Neuronal stem cell (in vitro differentiated cells): ENCODE data around the gene GLYR1.

Source experiments
- DNase-seq: peaks from one replicate; pipeline ENCODE4 v3.0.0-alpha.2; 2013; ENCODE audit warnings: low spot score
- H2AFZ ChIP-seq: one replicate; pipeline ENCODE4 v1.6.1; 2013; ENCODE audit warnings: mild to moderate bottlenecking, low read length, inconsistent platforms
- H2AK5ac ChIP-seq: 2 replicates; pipeline ENCODE4 v1.6.1; 2013; ENCODE audit warnings: low read depth, mild to moderate bottlenecking, inconsistent platforms, low read length, moderate library complexity, mixed read lengths
- H2BK120ac ChIP-seq: 2 replicates; pipeline ENCODE4 v1.6.1; 2013; ENCODE audit warnings: low read depth, mild to moderate bottlenecking, inconsistent platforms, low read length, moderate library complexity, mixed read lengths
- H2BK12ac ChIP-seq: one replicate; pipeline ENCODE4 v1.6.1; 2013; ENCODE audit warnings: low read length, inconsistent platforms
- H2BK15ac ChIP-seq: 2 replicates; pipeline ENCODE4 v1.6.1; 2013; ENCODE audit warnings: mild to moderate bottlenecking, low read length, inconsistent platforms, mixed read lengths
- H2BK5ac ChIP-seq: one replicate; pipeline ENCODE4 v1.6.1; 2013; ENCODE audit warnings: inconsistent platforms, mild to moderate bottlenecking, low read length, moderate library complexity
- H3K14ac ChIP-seq: one replicate; pipeline ENCODE4 v1.6.1; 2013; ENCODE audit warnings: low read length, inconsistent platforms
- H3K18ac ChIP-seq: 2 replicates; pipeline ENCODE4 v1.6.1; 2013; ENCODE audit warnings: low read length, inconsistent platforms
- H3K23ac ChIP-seq: 2 replicates; pipeline ENCODE4 v1.6.1; 2013; ENCODE audit warnings: low read depth, mild to moderate bottlenecking, mixed read lengths, low read length, inconsistent platforms; ENCODE audit not compliant: poor library complexity
- H3K27ac ChIP-seq: replicated peaks from 3 replicates; pipeline ENCODE4 v1.5.1; 2013; ENCODE audit warnings: low read length, inconsistent platforms
- H3K27me3 ChIP-seq, 3 experiments: 2 replicates each; pipeline ENCODE4 v1.6.1; 2013; ENCODE audit warnings: low read length in 3 of 3, mild to moderate bottlenecking in 2 of 3, inconsistent platforms in 1 of 3, low read depth in 1 of 3, mixed read lengths in 1 of 3, moderate library complexity in 1 of 3; ENCODE audit not compliant: control insufficient read depth in 3 of 3, insufficient read depth in 3 of 3
- H3K36me3 ChIP-seq, 2 donors: replicated peaks in 1 of 2; 2 replicates each; pipeline ENCODE4 v1.6.1; 2013; ENCODE audit warnings: low read length in 2 of 2; ENCODE audit not compliant: control insufficient read depth in 2 of 2, insufficient read depth in 2 of 2
- H3K4ac ChIP-seq: 2 replicates; pipeline ENCODE4 v1.6.1; 2013; ENCODE audit warnings: inconsistent platforms, mild to moderate bottlenecking, low read length, moderate library complexity
- H3K4me1 ChIP-seq, 2 donors: 1 replicate in 1 of 2; 2 replicates in 1 of 2; pipeline ENCODE4 v1.6.1; 2013; ENCODE audit warnings: low read length in 2 of 2, low read depth in 1 of 2; ENCODE audit not compliant: control insufficient read depth in 2 of 2, insufficient read depth in 1 of 2
- H3K4me2 ChIP-seq: one replicate; pipeline ENCODE4 v1.6.1; 2013; ENCODE audit warnings: mild to moderate bottlenecking, low read length, inconsistent platforms; ENCODE audit not compliant: insufficient read depth, poor library complexity, severe bottlenecking
- H3K4me3 ChIP-seq, 2 donors: 2 replicates each; pipeline ENCODE4 v1.5.1; 2013; ENCODE audit warnings: low read length in 2 of 2, mild to moderate bottlenecking in 2 of 2, inconsistent platforms in 1 of 2, moderate library complexity in 1 of 2
- H3K79me1 ChIP-seq: one replicate; pipeline ENCODE4 v1.6.1; 2013; ENCODE audit warnings: low read depth, mild to moderate bottlenecking, inconsistent platforms, low read length, moderate library complexity
- H3K9ac ChIP-seq: one replicate; pipeline ENCODE4 v1.6.1; 2013; ENCODE audit warnings: mild to moderate bottlenecking, low read depth, low read length, inconsistent platforms; ENCODE audit not compliant: poor library complexity
- H3K9me3 ChIP-seq, 2 donors: replicated peaks in 1 of 2; 2 replicates each; pipeline versions ENCODE3 to v1.6.1; 2013; ENCODE audit warnings: low read length in 2 of 2, mild to moderate bottlenecking in 2 of 2, inconsistent platforms in 1 of 2, low read depth in 1 of 2, mixed read lengths in 1 of 2, moderate library complexity in 1 of 2; ENCODE audit not compliant: control insufficient read depth in 2 of 2, insufficient read depth in 1 of 2
- H4K8ac ChIP-seq: one replicate; pipeline ENCODE4 v1.6.1; 2013; ENCODE audit warnings: low read depth, mild to moderate bottlenecking, inconsistent platforms, low read length, moderate library complexity
- H4K91ac ChIP-seq: one replicate; pipeline ENCODE4 v1.6.1; 2013; ENCODE audit warnings: low read length, low read depth, mild to moderate bottlenecking, inconsistent platforms; ENCODE audit not compliant: poor library complexity
- WGBS, 2 donors: extraction: QIAGEN DNeasy Blood & Tissue Kit; methylation state at CpG; one replicate each; pipeline ENCODE4 v1.1.7; 2013; ENCODE audit warnings: missing lambda C conversion rate in 2 of 2, mixed read lengths in 1 of 2; ENCODE audit not compliant: insufficient read length in 2 of 2, insufficient replicate concordance in 1 of 2; ENCODE audit errors: extremely low coverage in 2 of 2; 5-methylcytosine and 5-hydroxymethylcytosine counted together

The GLYR1 gene

DNA sequence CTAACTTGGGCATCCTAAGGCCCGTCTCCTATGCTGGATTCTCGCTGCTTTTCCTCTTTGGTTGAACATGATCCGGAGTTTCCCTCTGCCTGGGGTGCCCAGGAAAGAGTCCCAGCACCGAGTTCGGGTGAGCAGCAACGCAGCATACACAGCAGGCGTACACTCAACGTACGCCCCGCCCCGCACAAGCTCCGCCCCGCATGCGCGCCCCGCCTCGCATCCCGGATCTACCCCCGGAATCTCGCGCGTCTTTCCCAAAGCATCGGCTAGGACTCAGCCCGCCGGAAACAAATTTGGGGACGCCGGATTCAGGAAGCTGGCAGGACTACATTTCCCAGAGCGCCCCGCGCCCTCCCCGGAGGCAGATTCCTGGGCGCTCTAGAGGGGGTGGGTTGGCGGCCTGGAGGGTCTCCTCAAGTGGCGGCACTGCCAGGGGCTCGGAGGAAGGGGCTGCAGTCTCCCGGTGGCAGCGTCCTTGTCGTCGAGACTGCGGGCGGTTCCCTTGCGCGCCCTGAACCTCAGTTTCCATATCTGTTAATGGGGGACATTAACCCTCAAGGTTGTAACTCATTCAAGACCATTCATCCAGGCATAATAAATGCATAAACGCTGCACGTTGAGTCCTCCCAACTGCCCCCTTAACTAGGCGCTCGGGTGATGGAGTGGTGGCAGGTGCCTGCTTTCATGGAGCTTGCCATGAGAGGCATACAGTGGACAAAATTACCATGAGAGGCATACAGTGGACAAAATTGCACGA, 78.4 kb downstream of the GLYR1 start:
- Histone ChIP-seq H2BK5ac (no peak overlapping the region), H3K9me3 (no peaks in the 10 kb centered on the region), H3K27me3 (no peaks in the 10 kb centered on the region), H3K4ac (no peak overlapping the region), H4K8ac (no peak overlapping the region), H3K79me1 (no peaks in the 10 kb centered on the region), H3K18ac (peak overlapping the region; percentile 49), H3K27ac (peak overlapping the region; percentile 32), H3K4me2 (peak overlapping the region; percentile 81), H2AK5ac (peak overlapping the region; percentile 2), H4K91ac (no peak overlapping the region), H3K9ac (no peak overlapping the region), H2BK120ac (no peak overlapping the region), H2BK12ac (no peak overlapping the region), H3K4me3 (peak overlapping the region; percentile 49 to 79), H2AFZ (peak overlapping the region; percentile 96), H3K23ac (no peak overlapping the region), H3K4me1 (peaks cover 4 to 6% of the 10 kb centered on the region in 2 donors), H3K36me3 (peaks cover 4 to 19% of the 10 kb centered on the region in 2 donors), H2BK15ac (no peak overlapping the region), H3K14ac (no peak overlapping the region)
- peak; percentile 96 for DNase-seq
- WGBS, 2 donors = no CpG with 5 or more reads among the region's 48 CpGs

GRCh38 chr16:4767872-4768548, 79.1 kb downstream of the GLYR1 start:
- WGBS, 2 donors = no CpG with 5 or more reads among the region's 17 CpGs
- no peak overlapping the region for H2BK120ac ChIP-seq
- no peak overlapping the region for H4K8ac ChIP-seq
- no peak overlapping the region for H3K4ac ChIP-seq
- H3K4me3 ChIP-seq = peak overlapping the region; percentile 49 to 79
- H2BK5ac ChIP-seq = no peak overlapping the region
- H3K27ac ChIP-seq = peak overlapping the region; percentile 32
- H3K14ac ChIP-seq = no peak overlapping the region
- no peaks in the 10 kb centered on the region for H3K79me1 ChIP-seq
- no peak for DNase-seq
- H2BK15ac ChIP-seq = no peak overlapping the region
- H3K27me3 ChIP-seq = no peaks in the 10 kb centered on the region
- H2BK12ac ChIP-seq = no peak overlapping the region
- peaks cover 4 to 6% of the 10 kb centered on the region in 2 donors for H3K4me1 ChIP-seq
- no peak overlapping the region for H3K9ac ChIP-seq
- H4K91ac ChIP-seq = no peak overlapping the region
- peak overlapping the region; percentile 96 for H2AFZ ChIP-seq
- peak overlapping the region; percentile 63 for H3K4me2 ChIP-seq
- H3K36me3 ChIP-seq = peaks cover 7 to 26% of the 10 kb centered on the region in 2 donors
- H3K23ac ChIP-seq = no peak overlapping the region
- H3K18ac ChIP-seq = no peak overlapping the region
- H2AK5ac ChIP-seq = no peak overlapping the region
- H3K9me3 ChIP-seq = no peaks in the 10 kb centered on the region

DNA sequence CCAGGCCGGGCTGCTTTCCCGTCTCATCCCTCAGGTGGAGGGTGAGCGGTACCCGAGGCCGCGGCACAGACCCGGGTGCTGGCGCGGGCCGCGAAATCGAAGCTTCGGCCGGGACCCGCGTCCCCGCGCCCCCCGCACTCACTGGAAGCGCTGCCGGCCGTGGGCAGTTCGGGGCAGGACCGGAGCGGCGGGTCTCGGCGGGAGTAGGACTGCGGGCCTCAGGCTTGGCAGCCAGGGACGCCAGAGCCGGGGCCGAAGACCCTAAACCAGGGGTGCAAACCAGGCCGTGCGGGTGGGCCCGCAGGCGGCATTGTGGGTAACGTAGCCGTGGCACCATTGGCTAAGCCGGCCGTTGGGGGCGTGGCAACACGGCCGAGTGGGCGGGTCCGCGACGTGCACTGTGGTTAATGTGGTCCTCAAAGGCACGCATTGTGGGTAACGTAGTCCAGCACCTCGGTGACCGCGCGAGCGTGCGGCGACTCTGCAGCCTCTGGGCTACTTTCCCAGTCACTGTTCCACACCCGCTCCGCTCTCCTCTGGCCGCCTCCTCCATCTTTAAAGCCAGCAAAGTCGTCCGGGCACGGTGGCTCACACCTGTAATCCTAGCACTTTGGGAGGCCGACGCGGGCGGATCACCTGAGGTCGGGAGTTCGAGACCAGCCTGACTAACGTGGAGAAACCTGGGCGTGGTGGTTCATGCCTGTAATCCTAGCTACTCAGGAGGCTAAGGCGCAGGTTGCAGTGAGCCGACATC, 80.0 kb downstream of the GLYR1 start, which contains the start of gene ZNF500:
Gene ZNF500 (minus strand): TSS at position 288 of the 754 bp plus-strand sequence. CDS start 1,184 bp downstream, outside the sequence.
- Histone ChIP-seq H3K23ac (peak within 1 kb of the TSS; percentile 83), H3K4ac (no peak within 1 kb of the TSS), H2BK120ac (no peak within 1 kb of the TSS), H3K27ac (peak within 1 kb of the TSS; percentile 23), H2AFZ (peak within 1 kb of the TSS; percentile 96), H2BK5ac (no peak within 1 kb of the TSS), H2AK5ac (no peak within 1 kb of the TSS), H3K4me1 (peaks cover 4 to 6% of the 10 kb centered on the region in 2 donors), H4K8ac (no peak within 1 kb of the TSS), H3K79me1 (peaks cover 4% of the 10 kb centered on the region), H3K9ac (peak within 1 kb of the TSS; percentile 88), H3K4me3 (peak within 1 kb of the TSS; percentile 95 to 98), H3K18ac (peak within 1 kb of the TSS; percentile 97), H3K36me3 (peaks cover 12 to 36% of the 10 kb centered on the region in 2 donors), H3K9me3 (no peaks in the 10 kb centered on the region), H3K4me2 (peak within 1 kb of the TSS; percentile 67), H2BK15ac (no peak within 1 kb of the TSS), H3K27me3 (no peaks in the 10 kb centered on the region), H2BK12ac (no peak within 1 kb of the TSS), H3K14ac (no peak within 1 kb of the TSS), H4K91ac (no peak within 1 kb of the TSS)
- no CpG with 5 or more reads among the region's 72 CpGs for WGBS, 2 donors
- peak; percentile 96 for DNase-seq
